ENCODE measurements around the gene DDX47. TPM values are rescaled to one million over a fixed set of nuclear protein-coding genes. Genes with fewer than 3 reads are reported as not detected.

Gene DDX47
- total RNA-seq, 1 experiment from 2014 or later: 64.8 TPM

DNA sequence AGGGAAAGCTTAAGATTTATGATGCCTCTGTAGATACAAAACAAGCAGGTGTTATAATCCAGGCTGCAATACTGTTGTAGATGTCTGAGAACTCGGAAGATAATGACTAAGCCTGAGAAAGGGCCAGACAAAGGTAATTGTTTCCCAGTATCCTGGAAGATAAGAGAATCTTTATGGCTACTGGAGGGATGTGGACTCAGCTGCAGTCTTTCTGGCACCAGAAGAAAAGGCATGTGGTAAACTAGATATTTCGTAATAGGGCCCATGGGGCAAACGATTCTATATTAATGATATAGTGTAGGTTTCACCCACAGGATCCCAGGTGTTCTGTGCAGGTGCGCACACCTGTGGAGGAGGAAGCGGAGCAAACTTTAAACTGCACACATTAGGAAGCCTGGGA, 36.9 kb upstream of the DDX47 start:
- no peaks in the 10 kb centered on the region for H3K4me1 Mint-ChIP-seq
- ATAC-seq (no peak), DNase-seq (ENCODE audit: low spot score) (no peak)
- no peak overlapping the region for H3K27ac Mint-ChIP-seq
- peaks cover 11% of the 10 kb centered on the region for H3K9me3 Mint-ChIP-seq
- ChIA-PET POLR2A (no interaction called here), CTCF (no interaction called here)
- no peaks in the 10 kb centered on the region for H3K36me3 Mint-ChIP-seq
- H3K27me3 Mint-ChIP-seq (ENCODE audit: low read depth): no peaks in the 10 kb centered on the region; the same call in 1 of the 2 replicates
- TF ChIP-seq MYBL2 (CRISPR knock-in tag; IDR thresholded peaks at IDR 0.05): no peak
- TF ChIP-seq, protein P1, sequence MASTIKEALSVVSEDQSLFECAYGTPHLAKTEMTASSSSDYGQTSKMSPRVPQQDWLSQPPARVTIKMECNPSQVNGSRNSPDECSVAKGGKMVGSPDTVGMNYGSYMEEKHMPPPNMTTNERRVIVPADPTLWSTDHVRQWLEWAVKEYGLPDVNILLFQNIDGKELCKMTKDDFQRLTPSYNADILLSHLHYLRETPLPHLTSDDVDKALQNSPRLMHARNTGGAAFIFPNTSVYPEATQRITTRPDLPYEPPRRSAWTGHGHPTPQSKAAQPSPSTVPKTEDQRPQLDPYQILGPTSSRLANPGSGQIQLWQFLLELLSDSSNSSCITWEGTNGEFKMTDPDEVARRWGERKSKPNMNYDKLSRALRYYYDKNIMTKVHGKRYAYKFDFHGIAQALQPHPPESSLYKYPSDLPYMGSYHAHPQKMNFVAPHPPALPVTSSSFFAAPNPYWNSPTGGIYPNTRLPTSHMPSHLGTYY (CRISPR knock-in tag; IDR thresholded peaks at IDR 0.05): no peak
- TF ChIP-seq NR2C2 (CRISPR knock-in tag; IDR thresholded peaks at IDR 0.05): no peak
- H3K4me3 Mint-ChIP-seq: no peak overlapping the region

DNA sequence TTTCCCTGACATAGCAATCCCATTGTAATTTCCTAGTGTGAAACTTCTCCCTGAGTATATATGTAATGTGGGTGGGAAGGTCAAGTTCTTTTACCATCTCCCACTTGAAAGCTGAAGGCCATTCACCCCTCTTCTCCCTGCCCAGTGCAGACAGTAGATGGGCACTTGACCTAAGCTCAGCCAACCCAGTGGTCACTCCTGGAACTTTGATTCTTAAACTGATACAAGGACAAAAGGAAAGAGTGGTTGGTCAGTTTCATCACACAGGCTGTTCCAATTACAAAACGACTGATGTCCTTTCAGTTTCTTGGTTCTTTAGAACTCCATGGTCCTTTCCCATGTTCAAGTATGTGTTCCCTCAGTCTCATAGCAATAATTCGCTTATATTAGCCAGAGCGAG, 36.1 kb upstream of the DDX47 start:
- no peaks in the 10 kb centered on the region for H3K36me3 Mint-ChIP-seq
- TF ChIP-seq JAZF1 (CRISPR knock-in tag; IDR thresholded peaks at IDR 0.05) (no peak), ZNF263 (CRISPR knock-in tag; IDR thresholded peaks at IDR 0.05; ENCODE audit: low read depth) (no peak), ATF1 (CRISPR knock-in tag; IDR thresholded peaks at IDR 0.05) (no peak), ZNF219 (CRISPR knock-in tag; IDR thresholded peaks at IDR 0.05; ENCODE audit: borderline replicate concordance) (no peak)
- TF ChIP-seq, protein P2, sequence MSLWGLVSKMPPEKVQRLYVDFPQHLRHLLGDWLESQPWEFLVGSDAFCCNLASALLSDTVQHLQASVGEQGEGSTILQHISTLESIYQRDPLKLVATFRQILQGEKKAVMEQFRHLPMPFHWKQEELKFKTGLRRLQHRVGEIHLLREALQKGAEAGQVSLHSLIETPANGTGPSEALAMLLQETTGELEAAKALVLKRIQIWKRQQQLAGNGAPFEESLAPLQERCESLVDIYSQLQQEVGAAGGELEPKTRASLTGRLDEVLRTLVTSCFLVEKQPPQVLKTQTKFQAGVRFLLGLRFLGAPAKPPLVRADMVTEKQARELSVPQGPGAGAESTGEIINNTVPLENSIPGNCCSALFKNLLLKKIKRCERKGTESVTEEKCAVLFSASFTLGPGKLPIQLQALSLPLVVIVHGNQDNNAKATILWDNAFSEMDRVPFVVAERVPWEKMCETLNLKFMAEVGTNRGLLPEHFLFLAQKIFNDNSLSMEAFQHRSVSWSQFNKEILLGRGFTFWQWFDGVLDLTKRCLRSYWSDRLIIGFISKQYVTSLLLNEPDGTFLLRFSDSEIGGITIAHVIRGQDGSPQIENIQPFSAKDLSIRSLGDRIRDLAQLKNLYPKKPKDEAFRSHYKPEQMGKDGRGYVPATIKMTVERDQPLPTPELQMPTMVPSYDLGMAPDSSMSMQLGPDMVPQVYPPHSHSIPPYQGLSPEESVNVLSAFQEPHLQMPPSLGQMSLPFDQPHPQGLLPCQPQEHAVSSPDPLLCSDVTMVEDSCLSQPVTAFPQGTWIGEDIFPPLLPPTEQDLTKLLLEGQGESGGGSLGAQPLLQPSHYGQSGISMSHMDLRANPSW (CRISPR knock-in tag; conservative IDR thresholded peaks at IDR 0.05; ENCODE audit: low read depth): no peak
- no peak for DNase-seq (ENCODE audit: low spot score)
- peaks cover 11% of the 10 kb centered on the region for H3K9me3 Mint-ChIP-seq
- ATAC-seq: no peak
- no peaks in the 10 kb centered on the region; the same call in 1 of the 2 replicates for H3K27me3 Mint-ChIP-seq (ENCODE audit: low read depth)
- POLR2A ChIA-PET: no interaction called here
- no peaks in the 10 kb centered on the region for H3K4me1 Mint-ChIP-seq
- CTCF ChIA-PET: no interaction called here
- H3K4me3 Mint-ChIP-seq: no peak overlapping the region
- no peak overlapping the region for H3K27ac Mint-ChIP-seq

DNA sequence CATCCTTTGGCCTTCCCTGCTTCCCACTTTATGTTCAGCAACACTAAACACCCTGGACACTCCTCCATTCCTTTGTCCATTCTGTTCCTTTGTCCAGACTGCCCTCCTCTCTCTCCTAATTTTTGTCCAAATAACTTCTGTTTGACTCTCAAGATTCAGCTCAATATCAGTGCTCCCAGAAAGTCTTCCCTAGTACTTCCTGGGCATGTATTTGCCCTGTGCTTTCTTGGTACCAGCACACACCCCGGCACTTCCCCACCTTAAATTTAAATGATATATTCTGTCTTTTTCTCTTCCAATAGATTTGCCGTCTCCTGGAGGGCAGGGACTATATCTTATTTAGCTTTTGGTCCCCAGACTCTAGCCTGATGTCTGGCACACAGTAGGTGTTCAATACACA, 34.1 kb upstream of the DDX47 start:
- no peak for DNase-seq (ENCODE audit: low spot score)
- no peaks in the 10 kb centered on the region for H3K4me1 Mint-ChIP-seq
- no peak overlapping the region for H3K27ac Mint-ChIP-seq
- no peak for ATAC-seq
- ChIA-PET CTCF (no interaction called here), POLR2A (interaction anchor here (0.5 kb wide), 1 partner anchor 862 kb away, joined by 8 read pairs; no protein-coding TSS in a partner anchor)
- no peaks in the 10 kb centered on the region for H3K36me3 Mint-ChIP-seq
- 0 out of 2 replicates have a peak, but pooled peaks cover under 1% of the 10 kb centered on the region for H3K9me3 Mint-ChIP-seq
- no peaks in the 10 kb centered on the region; the same call in none of the 2 replicates for H3K27me3 Mint-ChIP-seq (ENCODE audit: low read depth)
- H3K4me3 Mint-ChIP-seq: no peak overlapping the region
- TF ChIP-seq, protein P3, sequence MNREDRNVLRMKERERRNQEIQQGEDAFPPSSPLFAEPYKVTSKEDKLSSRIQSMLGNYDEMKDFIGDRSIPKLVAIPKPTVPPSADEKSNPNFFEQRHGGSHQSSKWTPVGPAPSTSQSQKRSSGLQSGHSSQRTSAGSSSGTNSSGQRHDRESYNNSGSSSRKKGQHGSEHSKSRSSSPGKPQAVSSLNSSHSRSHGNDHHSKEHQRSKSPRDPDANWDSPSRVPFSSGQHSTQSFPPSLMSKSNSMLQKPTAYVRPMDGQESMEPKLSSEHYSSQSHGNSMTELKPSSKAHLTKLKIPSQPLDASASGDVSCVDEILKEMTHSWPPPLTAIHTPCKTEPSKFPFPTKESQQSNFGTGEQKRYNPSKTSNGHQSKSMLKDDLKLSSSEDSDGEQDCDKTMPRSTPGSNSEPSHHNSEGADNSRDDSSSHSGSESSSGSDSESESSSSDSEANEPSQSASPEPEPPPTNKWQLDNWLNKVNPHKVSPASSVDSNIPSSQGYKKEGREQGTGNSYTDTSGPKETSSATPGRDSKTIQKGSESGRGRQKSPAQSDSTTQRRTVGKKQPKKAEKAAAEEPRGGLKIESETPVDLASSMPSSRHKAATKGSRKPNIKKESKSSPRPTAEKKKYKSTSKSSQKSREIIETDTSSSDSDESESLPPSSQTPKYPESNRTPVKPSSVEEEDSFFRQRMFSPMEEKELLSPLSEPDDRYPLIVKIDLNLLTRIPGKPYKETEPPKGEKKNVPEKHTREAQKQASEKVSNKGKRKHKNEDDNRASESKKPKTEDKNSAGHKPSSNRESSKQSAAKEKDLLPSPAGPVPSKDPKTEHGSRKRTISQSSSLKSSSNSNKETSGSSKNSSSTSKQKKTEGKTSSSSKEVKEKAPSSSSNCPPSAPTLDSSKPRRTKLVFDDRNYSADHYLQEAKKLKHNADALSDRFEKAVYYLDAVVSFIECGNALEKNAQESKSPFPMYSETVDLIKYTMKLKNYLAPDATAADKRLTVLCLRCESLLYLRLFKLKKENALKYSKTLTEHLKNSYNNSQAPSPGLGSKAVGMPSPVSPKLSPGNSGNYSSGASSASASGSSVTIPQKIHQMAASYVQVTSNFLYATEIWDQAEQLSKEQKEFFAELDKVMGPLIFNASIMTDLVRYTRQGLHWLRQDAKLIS (CRISPR knock-in tag; IDR thresholded peaks at IDR 0.05; ENCODE audit: borderline replicate concordance): no peak
- TF ChIP-seq, protein P4, sequence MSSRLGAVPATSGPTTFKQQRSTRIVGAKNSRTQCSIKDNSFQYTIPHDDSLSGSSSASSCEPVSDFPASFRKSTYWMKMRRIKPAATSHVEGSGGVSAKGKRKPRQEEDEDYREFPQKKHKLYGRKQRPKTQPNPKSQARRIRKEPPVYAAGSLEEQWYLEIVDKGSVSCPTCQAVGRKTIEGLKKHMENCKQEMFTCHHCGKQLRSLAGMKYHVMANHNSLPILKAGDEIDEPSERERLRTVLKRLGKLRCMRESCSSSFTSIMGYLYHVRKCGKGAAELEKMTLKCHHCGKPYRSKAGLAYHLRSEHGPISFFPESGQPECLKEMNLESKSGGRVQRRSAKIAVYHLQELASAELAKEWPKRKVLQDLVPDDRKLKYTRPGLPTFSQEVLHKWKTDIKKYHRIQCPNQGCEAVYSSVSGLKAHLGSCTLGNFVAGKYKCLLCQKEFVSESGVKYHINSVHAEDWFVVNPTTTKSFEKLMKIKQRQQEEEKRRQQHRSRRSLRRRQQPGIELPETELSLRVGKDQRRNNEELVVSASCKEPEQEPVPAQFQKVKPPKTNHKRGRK (CRISPR knock-in tag; IDR thresholded peaks at IDR 0.05; ENCODE audit: borderline replicate concordance): no peak
- no peak for TF ChIP-seq ZNF138 (CRISPR knock-in tag; conservative IDR thresholded peaks at IDR 0.05)
- no peak for TF ChIP-seq RELA (CRISPR knock-in tag; IDR thresholded peaks at IDR 0.05; ENCODE audit: borderline replicate concordance)
- no peak for TF ChIP-seq NR3C1 (CRISPR knock-in tag; conservative IDR thresholded peaks at IDR 0.05; ENCODE audit: low read depth)
- TF ChIP-seq OVOL2 (CRISPR knock-in tag; IDR thresholded peaks at IDR 0.05; ENCODE audit: borderline replicate concordance): no peak
- TF ChIP-seq JAZF1 (CRISPR knock-in tag; IDR thresholded peaks at IDR 0.05): no peak
- no peak for TF ChIP-seq FOXP1 (CRISPR knock-in tag; IDR thresholded peaks at IDR 0.05; ENCODE audit: borderline replicate concordance)
- TF ChIP-seq, protein P5, sequence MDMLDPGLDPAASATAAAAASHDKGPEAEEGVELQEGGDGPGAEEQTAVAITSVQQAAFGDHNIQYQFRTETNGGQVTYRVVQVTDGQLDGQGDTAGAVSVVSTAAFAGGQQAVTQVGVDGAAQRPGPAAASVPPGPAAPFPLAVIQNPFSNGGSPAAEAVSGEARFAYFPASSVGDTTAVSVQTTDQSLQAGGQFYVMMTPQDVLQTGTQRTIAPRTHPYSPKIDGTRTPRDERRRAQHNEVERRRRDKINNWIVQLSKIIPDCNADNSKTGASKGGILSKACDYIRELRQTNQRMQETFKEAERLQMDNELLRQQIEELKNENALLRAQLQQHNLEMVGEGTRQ (CRISPR knock-in tag; IDR thresholded peaks at IDR 0.05): no peak
- TF ChIP-seq FOXJ3 (CRISPR knock-in tag; IDR thresholded peaks at IDR 0.05; ENCODE audit: borderline replicate concordance): no peak
- no peak for TF ChIP-seq CBFB (CRISPR knock-in tag; IDR thresholded peaks at IDR 0.05; ENCODE audit: low read depth)
- TF ChIP-seq, protein P6, sequence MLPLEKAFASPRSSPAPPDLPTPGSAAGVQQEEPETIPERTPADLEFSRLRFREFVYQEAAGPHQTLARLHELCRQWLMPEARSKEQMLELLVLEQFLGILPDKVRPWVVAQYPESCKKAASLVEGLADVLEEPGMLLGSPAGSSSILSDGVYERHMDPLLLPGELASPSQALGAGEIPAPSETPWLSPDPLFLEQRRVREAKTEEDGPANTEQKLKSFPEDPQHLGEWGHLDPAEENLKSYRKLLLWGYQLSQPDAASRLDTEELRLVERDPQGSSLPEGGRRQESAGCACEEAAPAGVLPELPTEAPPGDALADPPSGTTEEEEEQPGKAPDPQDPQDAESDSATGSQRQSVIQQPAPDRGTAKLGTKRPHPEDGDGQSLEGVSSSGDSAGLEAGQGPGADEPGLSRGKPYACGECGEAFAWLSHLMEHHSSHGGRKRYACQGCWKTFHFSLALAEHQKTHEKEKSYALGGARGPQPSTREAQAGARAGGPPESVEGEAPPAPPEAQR (CRISPR knock-in tag; IDR thresholded peaks at IDR 0.05): no peak
- TF ChIP-seq TCF7 (CRISPR knock-in tag; IDR thresholded peaks at IDR 0.05; ENCODE audit: low read depth): no peak
- no peak for TF ChIP-seq PRRX2 (CRISPR knock-in tag; IDR thresholded peaks at IDR 0.05)

Measured in WTC11 (cell line).